WTC11 (cell line): ENCODE results near the gene COPS7A.

ENCODE experiments used
- NR2C2 ChIP-seq: sonication (generic); formaldehyde crosslinking; IDR thresholded peaks from 2 replicates; pipeline ENCODE4 v1.8.0; 2022; ENCODE audit warnings: mild to moderate bottlenecking, missing genetic modification reagents
- TF ChIP-seq, protein P1 (sequence below): fragments of 200-600 bp; IDR thresholded peaks from 2 replicates; pipeline ENCODE4 v1.8.0; 2022; ENCODE audit warnings: antibody characterized with exemption

DNA sequence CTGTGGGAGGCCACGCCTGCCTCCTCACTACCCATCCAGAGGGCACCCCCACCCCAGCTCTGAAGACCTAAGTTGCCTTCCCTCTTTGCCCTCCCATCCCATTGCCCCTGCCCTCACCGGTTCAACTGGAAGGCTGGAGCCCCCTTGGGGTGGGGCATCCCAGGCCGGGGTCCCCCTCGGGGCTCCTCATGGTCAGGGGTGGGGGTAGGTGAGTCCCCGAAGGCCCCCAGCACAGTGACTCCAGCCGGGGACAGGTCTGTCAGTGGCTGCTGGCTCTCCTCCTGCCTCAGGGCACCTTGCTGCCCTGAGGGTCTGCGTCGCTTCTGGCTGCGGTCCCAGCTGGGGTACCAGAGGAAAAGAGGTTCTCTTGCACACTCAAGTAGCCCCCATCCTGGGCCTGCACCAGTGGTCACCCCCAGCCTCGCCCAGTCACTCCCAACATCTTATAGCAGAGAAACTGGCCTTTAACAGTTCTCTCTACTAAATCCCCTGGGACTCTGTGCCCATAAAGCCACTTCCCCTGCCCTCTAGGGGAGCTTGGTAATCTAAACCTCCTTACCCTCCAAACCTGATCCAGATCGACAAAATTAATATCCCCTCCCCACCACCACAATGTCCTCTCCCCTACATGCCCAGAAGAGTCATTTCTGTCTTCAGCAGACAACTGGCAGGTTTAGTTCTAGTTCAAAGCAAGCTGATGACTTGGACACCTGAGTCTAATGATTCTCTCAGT is 28.4 kb upstream of the COPS7A start:
- TF ChIP-seq, protein P1, sequence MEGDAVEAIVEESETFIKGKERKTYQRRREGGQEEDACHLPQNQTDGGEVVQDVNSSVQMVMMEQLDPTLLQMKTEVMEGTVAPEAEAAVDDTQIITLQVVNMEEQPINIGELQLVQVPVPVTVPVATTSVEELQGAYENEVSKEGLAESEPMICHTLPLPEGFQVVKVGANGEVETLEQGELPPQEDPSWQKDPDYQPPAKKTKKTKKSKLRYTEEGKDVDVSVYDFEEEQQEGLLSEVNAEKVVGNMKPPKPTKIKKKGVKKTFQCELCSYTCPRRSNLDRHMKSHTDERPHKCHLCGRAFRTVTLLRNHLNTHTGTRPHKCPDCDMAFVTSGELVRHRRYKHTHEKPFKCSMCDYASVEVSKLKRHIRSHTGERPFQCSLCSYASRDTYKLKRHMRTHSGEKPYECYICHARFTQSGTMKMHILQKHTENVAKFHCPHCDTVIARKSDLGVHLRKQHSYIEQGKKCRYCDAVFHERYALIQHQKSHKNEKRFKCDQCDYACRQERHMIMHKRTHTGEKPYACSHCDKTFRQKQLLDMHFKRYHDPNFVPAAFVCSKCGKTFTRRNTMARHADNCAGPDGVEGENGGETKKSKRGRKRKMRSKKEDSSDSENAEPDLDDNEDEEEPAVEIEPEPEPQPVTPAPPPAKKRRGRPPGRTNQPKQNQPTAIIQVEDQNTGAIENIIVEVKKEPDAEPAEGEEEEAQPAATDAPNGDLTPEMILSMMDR, result no peak
- TF ChIP-seq NR2C2, result no peak
